Measurements from ENCODE around the gene ADGRG6. TPM values are rescaled to one million over a fixed set of nuclear protein-coding genes. Genes with fewer than 3 reads are reported as not detected.

ADGRG6 gene
- total RNA-seq, 4 donors from 2014 or later: 1.5 to 6.0 (median 3.2) TPM

- in situ Hi-C loops (cut with MboI; ENCODE audit: low sequenced_read_pairs in 4 of 4) (no loop called here), intact Hi-C loops (cut with DNase I; ENCODE audit: low total_unique reads) (no loop called here)
- Histone ChIP-seq H3K9me3 (no peaks in the 10 kb centered on the region), H3K36me3 (no peaks in the 10 kb centered on the region), H3K4me3 (no peak overlapping the region), H3K4me1 (no peaks in the 10 kb centered on the region), H3K27me3 (no peaks in the 10 kb centered on the region), H3K27ac (no peak overlapping the region)
- no peak for ATAC-seq
- DNase-seq: no peak
- TF ChIP-seq CTCF (IDR thresholded peaks at IDR 0.05 in 4 of 5, conservative IDR thresholded peaks at IDR 0.05 in 1 of 5) (no peak), POLR2A (IDR thresholded peaks at IDR 0.05) (no peak)
These were observed 16.3 kb upstream of the ADGRG6 start for GRCh38 chr6:142285235-142286087.

DNA sequence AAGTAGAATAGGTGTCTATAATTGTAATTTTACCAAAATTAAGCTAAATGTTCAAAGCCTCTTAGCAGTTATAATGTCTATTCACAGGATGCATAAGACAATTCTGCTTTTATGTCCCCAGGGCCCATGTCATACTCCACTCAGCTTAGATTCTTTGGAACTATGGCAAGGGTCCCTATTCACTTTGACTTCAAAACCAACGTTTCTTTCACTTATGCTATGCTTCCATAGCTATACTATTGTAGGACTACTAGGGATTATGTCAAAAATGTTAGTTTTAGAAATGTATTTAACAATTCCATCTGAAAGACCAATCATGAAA, 15.8 kb upstream of the ADGRG6 start:
- Histone ChIP-seq H3K36me3 (no peaks in the 10 kb centered on the region), H3K4me1 (no peaks in the 10 kb centered on the region), H3K9me3 (no peaks in the 10 kb centered on the region), H3K27me3 (no peaks in the 10 kb centered on the region), H3K4me3 (no peak overlapping the region), H3K27ac (no peak overlapping the region)
- in situ Hi-C loops (cut with MboI; ENCODE audit: low sequenced_read_pairs in 4 of 4): no loop called here
- DNase-seq (no peak), ATAC-seq (no peak)
- intact Hi-C loops (cut with DNase I; ENCODE audit: low total_unique reads): no loop called here
- TF ChIP-seq POLR2A (IDR thresholded peaks at IDR 0.05): no peak
- TF ChIP-seq CTCF (IDR thresholded peaks at IDR 0.05 in 4 of 5, conservative IDR thresholded peaks at IDR 0.05 in 1 of 5): no peak

DNA sequence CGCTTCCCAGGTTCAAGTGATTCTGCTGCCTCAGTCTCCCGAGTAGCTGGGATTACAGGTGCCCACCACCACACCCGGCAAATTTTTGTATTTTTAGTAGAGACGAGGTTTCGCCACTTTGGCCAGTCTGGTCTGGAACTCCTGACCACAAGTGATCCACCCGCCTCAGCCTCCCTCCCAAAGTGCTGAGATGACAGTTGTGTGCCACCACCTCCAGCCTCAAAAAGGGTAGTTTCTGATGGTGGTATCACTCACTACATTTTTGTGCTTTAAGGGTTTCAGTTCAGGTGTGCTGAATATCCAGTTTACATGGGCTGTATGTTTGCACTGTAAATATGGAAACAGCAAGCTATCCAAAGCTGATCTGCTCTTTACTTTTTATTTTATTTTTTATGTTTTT, 12.1 kb upstream of the ADGRG6 start:
- in situ Hi-C loops (cut with MboI; ENCODE audit: low sequenced_read_pairs in 4 of 4): no loop called here
- H3K4me3 ChIP-seq: no peak overlapping the region
- intact Hi-C loops (cut with DNase I; ENCODE audit: low total_unique reads): no loop called here

DNA sequence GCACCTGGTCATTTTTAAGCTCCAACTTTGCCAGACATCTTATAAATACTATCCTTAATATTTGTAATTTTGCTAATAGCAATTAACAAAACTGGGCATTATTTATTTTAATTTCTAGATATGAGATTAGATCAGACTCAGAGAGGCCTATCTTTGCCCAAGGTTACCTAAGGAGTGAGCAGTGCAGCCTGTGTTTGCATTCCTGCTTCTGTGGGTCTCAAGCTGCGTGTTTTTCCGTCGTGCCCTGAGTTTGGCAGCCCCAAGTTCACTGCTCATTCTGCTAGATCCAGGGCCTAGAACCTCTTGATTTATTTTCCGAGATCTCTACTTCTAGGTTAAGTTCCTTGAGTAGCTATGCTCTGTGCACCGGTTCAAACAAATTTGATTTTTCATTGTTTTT, 11.0 kb upstream of the ADGRG6 start:
- no peaks in the 10 kb centered on the region for H3K36me3 ChIP-seq
- no peak overlapping the region for H3K4me3 ChIP-seq
- H3K9me3 ChIP-seq: no peaks in the 10 kb centered on the region
- no peaks in the 10 kb centered on the region for H3K27me3 ChIP-seq
- no peak for ATAC-seq
- intact Hi-C loops (cut with DNase I; ENCODE audit: low total_unique reads) (no loop called here), in situ Hi-C loops (cut with MboI; ENCODE audit: low sequenced_read_pairs in 4 of 4) (no loop called here)
- no peak for TF ChIP-seq CTCF (IDR thresholded peaks at IDR 0.05 in 4 of 5, conservative IDR thresholded peaks at IDR 0.05 in 1 of 5)
- no peak for TF ChIP-seq POLR2A (IDR thresholded peaks at IDR 0.05)
- DNase-seq: no peak
- no peaks in the 10 kb centered on the region for H3K4me1 ChIP-seq
- no peak overlapping the region for H3K27ac ChIP-seq

More for the DNA sequence above, 12.1 kb upstream of the ADGRG6 start:
- Histone ChIP-seq H3K36me3 (no peaks in the 10 kb centered on the region), H3K9me3 (no peaks in the 10 kb centered on the region), H3K27ac (no peak overlapping the region), H3K27me3 (no peaks in the 10 kb centered on the region), H3K4me1 (no peaks in the 10 kb centered on the region)
- no peak for TF ChIP-seq CTCF (IDR thresholded peaks at IDR 0.05 in 4 of 5, conservative IDR thresholded peaks at IDR 0.05 in 1 of 5)
- TF ChIP-seq POLR2A (IDR thresholded peaks at IDR 0.05): no peak
- ATAC-seq: no peak
- DNase-seq: no peak

GRCh38 chr6:142291512-142291911, 10.3 kb upstream of the ADGRG6 start:
- TF ChIP-seq POLR2A (IDR thresholded peaks at IDR 0.05): no peak
- no peak for TF ChIP-seq CTCF (IDR thresholded peaks at IDR 0.05 in 4 of 5, conservative IDR thresholded peaks at IDR 0.05 in 1 of 5)
- intact Hi-C loops (cut with DNase I; ENCODE audit: low total_unique reads) (no loop called here), in situ Hi-C loops (cut with MboI; ENCODE audit: low sequenced_read_pairs in 4 of 4) (no loop called here)
- no peak overlapping the region for H3K27ac ChIP-seq
- ATAC-seq: no peak
- no peaks in the 10 kb centered on the region for H3K4me1 ChIP-seq
- H3K4me3 ChIP-seq: no peak overlapping the region
- no peaks in the 10 kb centered on the region for H3K9me3 ChIP-seq
- DNase-seq: no peak
- no peaks in the 10 kb centered on the region for H3K36me3 ChIP-seq
- no peaks in the 10 kb centered on the region for H3K27me3 ChIP-seq
